Stimulated activated CD4-positive, alpha-beta T cell treated with anti-CD3 and anti-CD28 coated beads, TNF-alpha, amount 100 ng/mL, for 48 hours (primary cell): ENCODE measurements around the gene ACOT7.
A peak's percentile ranks its signal among the peaks of the same experiment; 100 is the strongest.
"Not testable (repeated sequence)": the region's sequence is repeated elsewhere in the genome, so short reads cannot be mapped to it uniquely, and the experiment has no call there.

ENCODE experiments used
- DNase-seq, 3 donors: peaks; one replicate each; pipeline ENCODE4 v3.0.0-alpha.2; 2020; ENCODE audit warnings: low read depth in 3 of 3

ACOT7 gene

DNA sequence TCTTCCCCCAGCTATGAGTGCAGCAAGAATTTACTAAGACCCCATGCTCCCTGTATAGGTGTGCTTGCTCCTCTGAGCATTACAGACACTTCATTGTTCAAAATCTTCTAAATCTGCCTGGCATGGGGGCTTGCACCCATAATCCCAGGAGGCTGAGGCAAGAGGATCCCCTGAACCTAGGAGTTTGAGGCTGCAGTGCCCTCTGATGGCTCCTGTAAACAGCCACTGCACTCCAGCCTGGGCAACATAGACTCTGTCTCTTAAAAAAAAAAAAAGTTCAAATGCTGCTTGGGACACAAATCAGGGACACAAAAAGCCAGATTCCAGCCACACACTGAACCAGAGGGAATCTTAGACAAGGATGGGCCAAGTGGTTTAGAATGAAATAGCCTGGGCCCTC is 3.4 kb upstream of the ACOT7 start:
- DNase-seq, result no peak

DNA sequence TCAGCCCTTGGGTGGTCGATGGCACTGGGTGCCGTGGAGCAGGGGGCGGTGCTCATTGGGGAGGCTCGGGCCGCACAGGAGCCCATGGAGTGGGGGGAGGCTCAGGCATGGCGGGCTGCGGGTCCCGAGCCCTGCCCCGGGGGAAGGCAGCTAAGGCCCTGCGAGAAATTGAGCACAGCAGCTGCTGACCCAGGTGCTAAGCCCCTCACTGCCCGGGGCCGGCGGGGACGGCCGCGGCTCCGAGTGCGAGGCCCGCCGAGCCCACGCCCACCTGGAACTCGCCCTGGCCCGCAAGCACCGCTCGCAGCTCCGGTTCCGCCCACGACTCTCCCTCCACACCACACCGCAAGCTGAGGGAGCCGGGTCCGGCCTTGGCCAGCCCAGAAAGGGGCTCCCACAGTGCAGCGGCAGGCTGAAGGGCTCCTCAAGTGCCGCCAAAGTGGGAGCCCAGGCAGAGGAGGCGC is 2.2 kb upstream of the ACOT7 start:
- DNase-seq, result not testable (repeated sequence)

DNA sequence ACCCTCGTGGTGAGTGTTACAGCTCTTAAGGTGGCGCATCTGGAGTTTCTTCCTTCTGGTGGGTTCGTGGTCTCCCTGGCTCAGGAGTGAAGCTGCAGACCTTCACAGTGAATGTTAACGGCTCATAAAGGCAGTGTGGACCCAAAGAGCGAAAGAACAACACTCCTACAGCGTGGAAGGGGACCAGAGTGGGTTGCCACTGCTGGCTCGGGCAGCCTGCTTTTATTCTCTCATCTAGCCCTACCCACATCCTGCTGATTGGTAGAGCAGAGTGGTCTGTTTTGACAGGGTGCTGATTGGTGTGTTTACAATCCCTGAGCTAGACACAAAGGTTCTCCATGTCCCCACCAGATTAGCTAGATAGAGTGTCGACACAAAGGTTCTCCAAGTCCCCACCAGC is 1.6 kb upstream of the ACOT7 start:
- DNase-seq, result not testable (repeated sequence)

DNA sequence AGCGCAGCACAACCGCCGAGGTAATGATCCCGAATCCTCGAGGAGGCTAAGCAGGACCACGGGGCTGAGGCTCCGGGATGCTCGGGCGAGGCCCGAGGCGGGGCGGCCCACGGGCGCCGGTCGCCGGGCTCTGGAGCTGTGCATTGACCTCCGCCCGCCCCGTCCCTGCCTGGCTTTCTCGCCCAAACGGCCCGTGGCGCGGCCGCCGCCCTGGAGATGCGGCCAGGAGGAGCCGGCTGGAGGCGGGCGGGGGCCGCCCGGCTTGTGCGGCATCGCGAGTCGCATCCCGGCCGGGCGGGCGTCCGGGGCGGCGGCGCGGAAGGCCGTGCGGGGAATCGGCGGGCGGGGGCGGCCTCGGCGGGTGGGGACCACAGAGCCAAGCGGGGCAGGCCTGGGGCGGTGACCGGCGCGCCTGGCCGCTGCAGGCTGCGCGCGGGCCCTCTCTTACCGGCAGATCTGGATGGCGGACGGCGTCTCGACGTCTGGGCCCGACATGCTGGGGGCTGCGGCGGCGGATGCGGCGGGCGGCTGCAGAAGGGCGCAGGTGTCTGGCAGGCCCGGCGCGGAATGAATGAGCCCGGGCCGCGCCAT is 663 bp downstream of the ACOT7 start:
- DNase-seq, result peak in 1 of 3 donors; percentile 24

DNA sequence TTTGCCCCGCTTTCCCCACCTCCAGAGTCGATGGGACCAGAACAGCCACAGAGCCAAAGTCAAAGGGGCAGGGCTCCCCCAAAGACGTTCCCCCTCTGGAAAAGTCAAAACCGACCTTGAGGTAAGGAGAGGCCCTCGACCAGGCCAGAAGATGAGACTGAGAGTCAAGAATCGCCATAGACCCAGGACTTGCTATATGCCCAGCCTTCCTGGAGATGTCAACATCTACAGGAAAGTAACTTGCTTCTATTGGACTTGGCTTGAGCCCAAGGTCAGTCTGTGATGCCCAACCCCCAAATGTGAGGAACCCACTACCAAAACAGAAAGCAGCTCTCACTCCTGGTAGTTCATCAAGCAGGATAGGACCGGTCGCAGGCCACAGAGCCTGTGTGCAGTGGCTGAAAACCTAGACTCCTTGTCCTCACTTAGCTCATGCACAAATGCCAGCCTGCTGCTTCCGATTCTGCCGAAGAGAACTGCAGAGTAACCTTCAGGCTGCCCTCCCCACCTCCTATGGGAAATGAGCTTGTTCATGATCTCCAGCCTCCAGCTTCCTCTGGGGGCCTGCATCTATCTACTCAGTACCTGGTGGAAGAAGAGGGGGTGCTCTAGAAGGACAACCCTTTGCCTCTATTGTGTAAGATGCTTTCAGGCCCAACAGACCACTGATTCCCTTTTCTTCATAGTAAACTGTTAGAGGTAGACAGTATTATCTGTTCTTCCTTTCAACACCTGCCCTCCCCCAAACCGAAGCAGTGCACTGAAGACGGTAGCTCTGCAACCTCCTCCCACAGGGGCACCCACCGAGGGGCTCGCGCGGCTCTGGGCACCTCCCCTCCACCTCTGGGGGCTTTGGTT is 1.4 kb downstream of the ACOT7 start:
- DNase-seq, result peak in 1 of 3 donors; percentile 4

DNA sequence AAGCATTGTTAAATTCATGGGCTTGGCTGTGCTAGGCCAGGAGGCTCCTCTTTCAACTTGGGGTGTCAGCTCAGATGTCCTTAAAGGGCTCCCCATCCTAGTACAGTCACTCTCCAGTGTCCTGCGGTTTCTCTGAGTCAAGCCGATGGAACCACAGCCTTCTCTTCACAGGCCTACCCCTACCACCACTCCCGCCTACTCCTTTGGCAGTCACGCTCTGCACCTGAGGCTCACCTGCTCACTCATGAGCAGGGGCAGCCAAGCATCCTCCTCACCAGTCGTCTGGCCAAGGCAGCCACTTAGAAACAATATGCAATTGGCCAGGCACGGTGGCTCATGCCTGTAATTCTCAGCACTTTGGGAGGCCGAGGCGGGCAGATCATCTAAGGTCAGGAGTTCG is 3.6 kb downstream of the ACOT7 start:
- no peak for DNase-seq

DNA sequence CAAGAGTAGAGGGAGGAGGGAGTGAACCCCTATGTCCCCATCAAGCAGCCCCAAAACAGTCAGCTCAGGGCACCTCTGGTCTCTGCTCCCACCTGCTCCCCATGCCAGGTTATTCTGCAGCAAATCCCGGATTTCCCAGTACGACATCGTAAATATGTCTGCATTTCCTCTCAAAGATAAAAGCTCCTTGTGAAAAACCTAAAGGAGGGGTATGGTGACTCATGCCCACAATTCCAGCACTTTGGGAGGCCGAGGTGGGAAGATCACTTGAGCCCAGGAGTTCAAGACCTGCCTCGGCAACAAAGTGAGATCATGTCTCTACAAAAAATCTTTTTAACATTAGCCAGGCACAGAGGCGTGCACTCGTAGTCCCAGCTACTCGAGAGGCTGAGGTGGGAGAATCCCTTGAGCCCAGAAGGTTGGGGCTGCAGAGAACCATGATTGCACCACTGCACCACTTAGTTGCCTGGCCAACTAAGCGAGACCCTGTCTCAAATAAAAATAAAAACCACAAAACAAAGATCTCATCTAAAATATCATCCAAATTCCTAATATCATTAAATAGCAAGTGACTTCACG is 7.1 kb downstream of the ACOT7 start:
- no peak for DNase-seq

- no peak for DNase-seq
Observed at GRCh38 chr1:6385488-6386191, 7.9 kb downstream of the ACOT7 start.

GRCh38 chr1:6384962-6385361 is 8.6 kb downstream of the ACOT7 start:
- DNase-seq, result no peak

DNA sequence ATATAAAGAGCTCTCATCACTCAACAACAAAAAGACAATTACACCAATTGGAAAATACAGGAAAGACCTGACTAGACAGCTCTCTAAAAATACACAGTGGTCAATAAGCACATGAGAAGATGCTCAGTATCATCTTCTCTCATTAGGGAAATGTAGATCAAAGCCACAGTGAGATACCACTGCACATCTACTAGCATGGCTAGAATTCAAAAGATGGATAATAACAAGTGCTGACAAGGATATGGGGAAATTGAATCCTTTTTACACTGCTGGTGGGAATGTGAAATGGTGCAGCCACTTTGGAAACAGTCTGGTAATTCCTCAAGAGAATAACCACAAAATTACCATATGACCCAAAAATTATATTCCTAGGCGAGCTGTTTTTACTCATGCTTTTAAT is 9.4 kb downstream of the ACOT7 start:
- no peak for DNase-seq

- DNase-seq, result no peak
Observed at GRCh38 chr1:6380037-6380436, 13.5 kb downstream of the ACOT7 start.

GRCh38 chr1:6378096-6378746 is 15.3 kb downstream of the ACOT7 start:
- DNase-seq, result no peak

GRCh38 chr1:6373961-6374720 is 19.4 kb downstream of the ACOT7 start:
- no peak for DNase-seq

DNA sequence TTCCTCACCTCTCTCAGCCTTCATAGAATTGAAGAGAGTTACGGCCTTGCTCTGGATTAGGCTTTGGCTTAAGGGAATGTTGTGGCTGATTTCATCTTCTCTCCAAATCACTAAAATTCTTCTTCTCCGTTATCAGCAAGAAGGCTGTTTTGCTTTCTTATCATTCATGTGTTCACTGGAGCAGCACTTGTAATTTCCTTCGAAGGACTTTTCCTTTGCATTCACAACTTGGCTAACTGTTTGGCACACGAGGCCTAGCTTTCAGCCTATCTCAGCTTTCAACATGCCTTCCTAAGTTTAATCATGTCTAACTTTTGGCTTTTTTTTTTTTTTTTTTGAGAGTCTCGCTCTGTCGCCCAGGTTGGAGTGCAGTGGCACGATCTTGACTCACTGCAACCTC is 21.3 kb downstream of the ACOT7 start:
- DNase-seq, result not testable (repeated sequence)

GRCh38 chr1:6370006-6370405 is 23.6 kb downstream of the ACOT7 start:
- DNase-seq, result no peak

DNA sequence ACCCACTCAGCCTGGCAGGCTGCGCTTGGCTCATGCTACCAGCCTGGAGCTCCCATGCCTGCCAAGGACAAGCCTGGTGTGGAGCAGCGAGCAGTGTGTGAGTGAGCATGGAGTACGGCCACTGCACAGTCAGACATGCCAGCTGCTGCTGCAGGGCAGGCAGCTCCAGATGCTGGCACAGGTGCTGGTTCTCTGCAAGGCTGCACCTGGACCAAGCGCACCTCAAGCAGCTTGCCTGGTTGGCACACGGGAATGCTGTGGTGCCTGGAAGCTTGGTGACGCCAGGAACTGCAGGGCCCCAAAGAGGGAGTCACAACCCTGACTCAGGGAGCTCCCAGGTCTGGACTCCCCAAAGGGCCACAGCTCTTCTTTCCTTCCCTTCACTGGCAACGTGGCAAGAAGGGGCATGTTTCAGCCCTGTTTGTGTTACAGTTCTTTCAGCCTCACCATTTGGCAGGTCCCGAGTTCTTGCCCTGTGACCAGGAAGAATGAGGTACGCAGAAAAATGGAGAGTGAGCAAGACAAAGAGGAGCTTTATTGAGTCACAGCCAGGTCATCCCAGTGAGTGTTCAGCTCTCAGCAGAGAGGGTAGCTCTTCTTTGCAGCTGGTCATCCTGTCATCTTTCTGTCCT is 26.1 kb downstream of the ACOT7 start:
- DNase-seq, result no peak

- DNase-seq, result no peak
Observed at GRCh38 chr1:6365047-6365446, 28.5 kb downstream of the ACOT7 start.

GRCh38 chr1:6363085-6363884 is 30.3 kb downstream of the ACOT7 start:
- not testable (repeated sequence) for DNase-seq

DNA sequence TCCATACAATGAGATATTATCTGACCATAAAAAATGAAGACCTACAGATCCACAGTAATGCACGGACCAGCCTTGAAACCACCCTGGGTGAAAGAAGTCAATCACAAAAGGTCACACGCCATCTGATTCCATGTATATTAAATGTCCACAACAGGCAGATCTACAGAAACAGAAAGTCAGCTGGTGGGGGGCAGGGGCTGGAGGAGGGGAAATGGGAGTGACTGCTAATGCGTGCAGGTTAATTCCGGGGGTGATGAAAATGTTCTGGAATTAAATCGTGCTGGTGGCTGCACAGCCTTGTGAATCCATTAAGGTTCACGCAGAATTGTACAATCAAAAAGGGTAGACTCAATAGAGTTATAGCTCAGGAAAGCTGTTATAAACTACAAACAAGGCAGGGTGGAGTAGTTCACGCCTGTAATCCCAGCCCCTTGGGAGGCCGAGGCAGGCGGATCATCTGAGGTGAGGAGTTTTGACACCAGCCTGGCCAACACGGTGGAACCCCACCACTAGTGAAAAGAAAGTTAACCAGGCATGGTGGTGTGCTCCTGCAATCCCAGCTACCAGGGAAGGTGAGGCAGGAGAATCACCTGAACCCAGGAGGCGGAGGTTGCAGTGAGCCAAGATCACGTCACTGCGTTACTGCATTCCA is 32.3 kb downstream of the ACOT7 start:
- no peak for DNase-seq
